ENCODE measurements around the gene AACS. TPM values are rescaled to one million over a fixed set of nuclear protein-coding genes. Genes with fewer than 3 reads are reported as not detected.

AACS gene
- total RNA-seq, 1 donor from 2014 or later: 21.7 TPM

DNA sequence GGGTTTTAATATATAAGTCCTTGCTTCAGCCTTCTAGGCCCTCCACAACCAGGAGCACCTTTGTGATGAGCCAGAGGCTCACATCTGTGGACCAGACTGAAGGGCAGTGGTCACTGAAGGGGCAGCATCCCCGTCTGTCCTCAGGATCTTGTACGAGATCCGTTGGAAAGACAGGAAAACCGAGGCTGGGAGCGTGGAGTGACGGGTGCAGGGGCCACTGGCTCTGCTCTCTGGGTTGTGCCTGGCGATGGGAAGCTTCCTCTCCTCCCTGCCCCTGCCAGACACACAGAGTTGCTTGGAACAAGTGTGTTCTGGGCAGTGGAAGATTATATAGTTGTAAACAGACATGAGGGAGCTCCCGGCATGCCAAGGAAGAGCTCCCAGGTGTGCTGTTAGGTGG is 48.0 kb downstream of the AACS start:
- H3K27me3 ChIP-seq (ENCODE audit: low read depth): no peaks in the 10 kb centered on the region
- ATAC-seq: no peak
- H3K27ac ChIP-seq: no peak overlapping the region
- H3K9me3 ChIP-seq: no peaks in the 10 kb centered on the region
- TF ChIP-seq, protein P1, sequence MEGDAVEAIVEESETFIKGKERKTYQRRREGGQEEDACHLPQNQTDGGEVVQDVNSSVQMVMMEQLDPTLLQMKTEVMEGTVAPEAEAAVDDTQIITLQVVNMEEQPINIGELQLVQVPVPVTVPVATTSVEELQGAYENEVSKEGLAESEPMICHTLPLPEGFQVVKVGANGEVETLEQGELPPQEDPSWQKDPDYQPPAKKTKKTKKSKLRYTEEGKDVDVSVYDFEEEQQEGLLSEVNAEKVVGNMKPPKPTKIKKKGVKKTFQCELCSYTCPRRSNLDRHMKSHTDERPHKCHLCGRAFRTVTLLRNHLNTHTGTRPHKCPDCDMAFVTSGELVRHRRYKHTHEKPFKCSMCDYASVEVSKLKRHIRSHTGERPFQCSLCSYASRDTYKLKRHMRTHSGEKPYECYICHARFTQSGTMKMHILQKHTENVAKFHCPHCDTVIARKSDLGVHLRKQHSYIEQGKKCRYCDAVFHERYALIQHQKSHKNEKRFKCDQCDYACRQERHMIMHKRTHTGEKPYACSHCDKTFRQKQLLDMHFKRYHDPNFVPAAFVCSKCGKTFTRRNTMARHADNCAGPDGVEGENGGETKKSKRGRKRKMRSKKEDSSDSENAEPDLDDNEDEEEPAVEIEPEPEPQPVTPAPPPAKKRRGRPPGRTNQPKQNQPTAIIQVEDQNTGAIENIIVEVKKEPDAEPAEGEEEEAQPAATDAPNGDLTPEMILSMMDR (IDR thresholded peaks at IDR 0.05): no peak
- intact Hi-C loops (cut with DNase I): no loop called here
- H3K4me3 ChIP-seq: no peak overlapping the region
- DNase-seq: no peak
- H3K36me3 ChIP-seq: peaks cover 40% of the 10 kb centered on the region
- no peaks in the 10 kb centered on the region for H3K4me1 ChIP-seq

DNA sequence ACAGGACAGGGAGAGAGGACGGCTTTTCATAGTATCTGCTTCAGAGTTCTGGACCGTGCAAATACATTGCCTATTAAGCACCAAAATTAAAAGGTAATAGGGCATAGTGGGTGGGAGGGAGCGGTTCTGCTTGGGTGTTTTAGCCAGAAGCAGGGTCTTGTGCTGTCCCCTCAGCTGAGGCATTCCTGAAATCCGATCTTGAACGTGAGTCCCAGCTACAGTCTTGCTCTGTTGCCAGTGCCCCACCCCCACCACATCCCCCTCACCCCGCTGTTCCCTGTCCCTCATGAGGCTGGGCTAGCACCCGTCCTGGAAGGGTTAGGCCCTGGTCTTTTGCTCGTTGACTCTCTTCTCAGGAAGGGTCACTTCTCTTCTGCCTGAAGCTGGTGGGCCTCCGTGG is 48.6 kb downstream of the AACS start:
- no peak for DNase-seq
- no peak for ATAC-seq
- Histone ChIP-seq H3K36me3 (peaks cover 35% of the 10 kb centered on the region), H3K4me3 (no peak overlapping the region), H3K27ac (no peak overlapping the region), H3K4me1 (no peaks in the 10 kb centered on the region), H3K9me3 (no peaks in the 10 kb centered on the region), H3K27me3 (ENCODE audit: low read depth) (no peaks in the 10 kb centered on the region)
- TF ChIP-seq, protein P1 (IDR thresholded peaks at IDR 0.05): no peak
- intact Hi-C loops (cut with DNase I): no loop called here

DNA sequence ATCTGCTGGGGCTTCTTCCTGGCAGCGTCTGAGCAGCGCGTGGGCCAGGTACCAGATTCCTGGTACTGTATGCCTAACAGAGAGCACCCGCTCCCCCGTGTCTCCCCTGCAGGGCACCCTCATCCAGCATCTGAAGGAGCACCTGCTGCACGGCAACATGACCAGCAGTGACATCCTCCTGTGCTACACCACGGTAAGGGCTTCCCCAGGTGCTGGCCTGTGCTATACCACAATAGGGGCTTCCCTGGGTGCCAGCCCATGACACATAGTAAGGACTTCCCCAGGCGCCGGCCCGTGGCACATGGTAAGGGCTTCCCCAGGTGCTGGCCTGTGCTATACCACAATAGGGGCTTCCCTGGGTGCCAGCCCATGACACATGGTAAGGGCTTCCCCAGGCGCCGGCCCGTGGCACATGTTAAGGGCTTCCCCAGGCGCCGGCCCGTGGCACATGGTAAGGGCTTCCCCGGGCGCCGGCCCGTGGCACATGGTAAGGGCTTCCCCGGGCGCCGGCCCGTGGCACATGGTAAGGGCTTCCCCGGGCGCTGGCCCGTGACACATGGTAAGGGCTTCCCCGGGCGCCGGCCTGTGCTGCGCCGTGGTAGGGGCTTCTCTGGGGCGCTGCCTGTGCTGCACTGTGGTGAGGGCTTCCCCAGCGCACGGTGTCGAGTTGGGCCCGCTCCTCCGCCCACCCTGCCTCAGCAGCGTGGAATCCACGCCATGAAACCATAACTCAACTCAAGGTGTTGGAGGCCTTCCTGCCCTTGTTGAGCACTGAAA is 49.3 kb downstream of the AACS start:
- TF ChIP-seq, protein P1 (IDR thresholded peaks at IDR 0.05): no peak
- DNase-seq (no peak), ATAC-seq (peak in 1 of 2 donors; percentile 31)
- H3K27me3 ChIP-seq (ENCODE audit: low read depth): no peaks in the 10 kb centered on the region
- intact Hi-C loops (cut with DNase I): no loop called here
- no peak overlapping the region for H3K4me3 ChIP-seq
- H3K27ac ChIP-seq: no peak overlapping the region
- H3K36me3 ChIP-seq: peaks cover 33% of the 10 kb centered on the region
- H3K4me1 ChIP-seq: no peaks in the 10 kb centered on the region
- no peaks in the 10 kb centered on the region for H3K9me3 ChIP-seq

DNA sequence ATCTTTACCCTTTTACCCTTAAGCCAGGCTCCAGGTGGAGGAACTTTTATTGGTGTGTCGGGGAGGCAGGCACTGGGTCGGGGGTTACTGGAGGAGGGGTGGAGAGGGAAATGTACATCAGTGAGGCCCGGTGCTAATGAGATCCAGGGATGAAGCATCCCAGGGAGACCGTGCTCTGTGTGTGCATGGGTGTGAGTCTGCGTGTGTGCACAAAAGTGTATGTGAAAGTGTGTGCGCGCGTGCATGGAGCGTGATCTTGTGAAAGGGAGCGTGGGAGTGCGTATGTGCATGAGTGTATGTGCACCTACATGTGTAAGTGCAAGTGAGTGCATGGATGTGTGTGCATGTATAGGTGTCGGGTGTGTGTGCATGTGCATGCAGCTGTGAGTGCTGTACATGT is 55.3 kb downstream of the AACS start:
- Histone ChIP-seq H3K36me3 (peaks cover 19% of the 10 kb centered on the region), H3K27ac (no peak overlapping the region), H3K4me1 (no peaks in the 10 kb centered on the region), H3K4me3 (no peak overlapping the region), H3K27me3 (ENCODE audit: low read depth) (no peaks in the 10 kb centered on the region), H3K9me3 (no peaks in the 10 kb centered on the region)
- TF ChIP-seq, protein P1 (IDR thresholded peaks at IDR 0.05): no peak
- intact Hi-C loops (cut with DNase I): no loop called here
- no peak for ATAC-seq
- no peak for DNase-seq

DNA sequence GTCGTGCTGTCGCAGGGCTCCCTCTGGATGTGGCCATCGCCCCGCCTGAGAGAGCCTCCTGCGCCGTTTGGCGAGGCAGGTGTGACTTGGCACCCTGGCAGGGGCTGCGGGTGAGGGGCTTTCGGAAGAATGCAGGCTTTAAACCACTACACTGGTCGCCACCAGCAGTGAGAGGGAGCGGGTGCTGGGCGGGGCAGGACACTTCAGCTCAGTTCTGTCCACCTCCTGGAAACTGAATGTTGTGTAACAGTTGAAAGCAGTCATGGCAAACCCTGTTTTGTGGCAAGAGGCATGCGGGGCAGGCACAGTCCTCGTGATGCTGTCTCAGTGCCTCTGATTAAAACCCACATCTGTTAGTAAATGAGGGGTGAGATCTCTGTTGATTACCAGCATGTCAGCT is 55.9 kb downstream of the AACS start:
- Histone ChIP-seq H3K9me3 (no peaks in the 10 kb centered on the region), H3K4me3 (no peak overlapping the region), H3K27me3 (ENCODE audit: low read depth) (no peaks in the 10 kb centered on the region), H3K36me3 (peaks cover 17% of the 10 kb centered on the region), H3K27ac (no peak overlapping the region), H3K4me1 (no peaks in the 10 kb centered on the region)
- TF ChIP-seq, protein P1 (IDR thresholded peaks at IDR 0.05): no peak
- peak; percentile 61 for DNase-seq
- ATAC-seq: peak; percentile 50 to 69
- intact Hi-C loops (cut with DNase I): no loop called here
